ENCODE data around the gene GOLGA6B.
"Not testable (repeated sequence)": the region's sequence is repeated elsewhere in the genome, so short reads cannot be mapped to it uniquely, and the experiment has no call there.

GRCh38 chr15:72628249-72629067, 26.0 kb upstream of the GOLGA6B start:
- TF ChIP-seq CTCF, POLR2A (IDR thresholded peaks at IDR 0.05): not testable (repeated sequence)

Data from thyroid gland (tissue), 4 donors.